ENCODE results near the gene MYOM1. TPM values are rescaled to one million over a fixed set of nuclear protein-coding genes. Genes with fewer than 3 reads are reported as not detected.

The MYOM1 gene
- total RNA-seq, 2 experiments from 2014 or later: 0.74 to 1.5 TPM

DNA sequence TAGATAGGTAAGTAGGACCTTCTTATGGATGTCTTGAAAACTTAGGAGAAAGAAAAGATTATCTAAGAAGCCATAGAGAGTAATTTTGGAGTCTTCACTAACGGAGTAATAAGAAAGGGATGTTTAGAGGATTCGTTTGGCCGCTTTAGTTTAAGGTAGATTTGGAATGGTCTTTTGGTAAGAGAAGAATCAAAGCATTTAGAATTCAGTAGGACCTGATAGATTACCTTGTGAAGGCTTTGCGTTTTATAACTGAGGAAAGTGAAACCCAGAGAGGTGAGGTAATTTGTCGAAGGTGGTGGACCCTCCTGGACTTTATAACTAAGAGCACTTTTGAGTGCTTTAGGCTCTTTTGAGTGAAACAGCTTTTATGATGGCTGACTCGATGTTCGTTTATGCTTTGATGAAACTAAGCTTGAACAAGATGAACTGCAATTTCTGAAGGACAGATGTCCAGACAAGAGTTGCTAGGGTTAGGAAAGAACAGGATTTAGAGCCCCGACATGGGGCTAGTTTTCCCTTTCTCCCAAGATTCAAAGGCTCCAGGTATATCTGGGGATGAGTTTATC, 43.4 kb upstream of the MYOM1 start:
- Mint-ChIP-seq H3K4me1 (ENCODE audit: low read depth) (peaks cover 87% of the 10 kb centered on the region), H3K36me3 (ENCODE audit: low read depth) (peaks cover 38% of the 10 kb centered on the region), H3K27ac (peak overlapping the region; percentile 100), H3K27me3 (no peaks in the 10 kb centered on the region), H3K9me3 (no peaks in the 10 kb centered on the region), H3K4me3 (peak overlapping the region; percentile 89)
- CTCF ChIA-PET: interaction anchor here (0.9 to 1.3 kb wide), 5 partner anchors 10 to 403 kb away, joined by 3 to 6 read pairs (median 3); no protein-coding TSS in a partner anchor
- H3K27ac ChIP-seq (ENCODE audit: low read depth in 1 of 2, low read length in 2 of 2): peak overlapping the region; percentile 66 to 98
- POLR2A ChIA-PET: interaction anchor here (1.3 to 5.1 kb wide), 6 partner anchors 8 to 331 kb away, joined by 4 to 80 read pairs (median 10); partner anchors contain the start of genes MYL12A and TGIF1
- H3K4me1 ChIP-seq (ENCODE audit: insufficient read depth, low read length): peaks cover 49% of the 10 kb centered on the region
- no peaks in the 10 kb centered on the region for H3K27me3 ChIP-seq (ENCODE audit: control insufficient read depth in 1 of 2, insufficient read depth in 2 of 2, low read length in 2 of 2)
- TF ChIP-seq CTCF (IDR thresholded peaks at IDR 0.05): no peak
- peak overlapping the region; percentile 68 for H3K4me3 ChIP-seq (ENCODE audit: low read length)
- intact Hi-C loops (cut with DNase I, micrococcal nuclease): loop anchor here (5.0 kb wide), 3 partner anchors 184 to 339 kb away; partner anchors contain the start of gene TGIF1 (in 1 of the 2)
- peaks cover 5% of the 10 kb centered on the region for H3K36me3 ChIP-seq (ENCODE audit: insufficient read depth, low read length)
- DNase-seq: no peak
- ATAC-seq (ENCODE audit: poor library complexity): no peak
- no peaks in the 10 kb centered on the region for H3K9me3 ChIP-seq (ENCODE audit: control insufficient read depth in 1 of 2, insufficient read depth in 1 of 2, low read length in 2 of 2)

DNA sequence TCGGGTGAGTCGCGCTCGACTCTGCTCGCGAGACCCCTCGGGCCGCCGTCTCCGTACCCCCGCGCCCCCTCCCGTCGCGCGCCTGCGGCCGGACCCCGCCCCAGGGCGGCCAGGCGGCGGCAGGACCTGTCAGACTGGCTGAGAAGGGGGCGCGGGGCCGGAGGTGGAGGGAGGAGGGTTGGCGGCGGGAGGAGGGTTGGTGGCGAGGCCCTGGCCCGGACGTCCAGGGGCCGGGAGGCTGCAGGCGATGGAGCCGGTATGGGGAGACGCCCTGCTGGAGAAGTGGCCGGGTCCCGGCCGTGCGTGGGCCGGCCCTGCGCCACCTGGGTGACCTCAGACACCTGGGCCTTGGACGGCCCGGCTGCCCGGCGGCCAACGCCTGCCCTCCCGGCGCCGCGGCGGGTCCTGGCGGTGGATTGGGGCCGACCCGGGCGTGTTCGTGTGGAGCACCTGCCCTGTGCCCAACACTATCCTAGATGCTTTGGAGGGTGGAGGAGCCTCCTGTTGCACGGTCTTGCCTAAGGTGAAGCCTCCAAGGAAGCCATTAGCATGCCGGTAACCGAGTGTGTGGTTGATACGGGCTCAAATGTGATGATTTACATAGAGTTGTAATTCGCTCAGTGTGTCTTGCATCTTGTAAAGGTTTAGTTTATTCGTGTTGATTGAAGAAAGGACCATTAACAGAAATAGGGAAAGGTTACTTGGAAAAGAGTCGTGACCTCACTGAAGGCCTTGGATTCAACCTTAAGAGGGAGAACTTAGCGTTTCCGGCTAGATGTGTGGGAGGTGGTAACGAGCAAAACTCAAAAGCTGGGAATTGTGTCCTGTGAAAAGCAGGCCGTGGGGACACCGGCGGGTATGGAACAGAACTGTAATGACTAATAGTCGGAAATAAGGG, 42.7 kb upstream of the MYOM1 start:
- DNase-seq: peak in 12 of 14 experiments; percentile 11 to 71 (median 32)
- no peak for TF ChIP-seq CTCF (IDR thresholded peaks at IDR 0.05)
- Mint-ChIP-seq H3K27ac (peak overlapping the region; percentile 100), H3K4me1 (ENCODE audit: low read depth) (peaks cover 88% of the 10 kb centered on the region), H3K9me3 (no peaks in the 10 kb centered on the region), H3K4me3 (peak overlapping the region; percentile 100), H3K27me3 (no peaks in the 10 kb centered on the region), H3K36me3 (ENCODE audit: low read depth) (peaks cover 45% of the 10 kb centered on the region)
- CTCF ChIA-PET: interaction anchor here (1.0 to 2.0 kb wide), 8 partner anchors 10 to 404 kb away, joined by 3 to 7 read pairs (median 4); partner anchors contain the start of gene MYL12A
- Histone ChIP-seq H3K27me3 (ENCODE audit: control insufficient read depth in 1 of 2, insufficient read depth in 2 of 2, low read length in 2 of 2) (no peaks in the 10 kb centered on the region), H3K9me3 (ENCODE audit: control insufficient read depth in 1 of 2, insufficient read depth in 1 of 2, low read length in 2 of 2) (no peaks in the 10 kb centered on the region), H3K4me1 (ENCODE audit: insufficient read depth, low read length) (peaks cover 46% of the 10 kb centered on the region), H3K27ac (ENCODE audit: low read depth in 1 of 2, low read length in 2 of 2) (peak overlapping the region; percentile 66 to 98), H3K36me3 (ENCODE audit: insufficient read depth, low read length) (peaks cover 13% of the 10 kb centered on the region), H3K4me3 (ENCODE audit: low read length) (peak overlapping the region; percentile 68)
- intact Hi-C loops (cut with DNase I, micrococcal nuclease): loop anchor here (1.0 to 5.0 kb wide), 4 partner anchors 15 to 340 kb away; partner anchors contain the start of genes MYL12A (in 1 of the 2) and TGIF1 (in 1 of the 2)
- peak; percentile 45 for ATAC-seq (ENCODE audit: poor library complexity)
- POLR2A ChIA-PET: interaction anchor here (0.6 to 5.1 kb wide), 23 partner anchors 8 to 626 kb away, joined by 3 to 286 read pairs (median 6); partner anchors contain the start of genes MYL12A and TGIF1

Data from CD4-positive, alpha-beta T cell (primary cell).